Activated T-helper 1 cell treated with anti-CD3 and anti-CD28 coated beads, Interleukin-12 subunit alpha, Interleukin-12 subunit beta, Interleukin-2, Interleukin-4 antibody, amounts not matched to agents 30 ng/mL and 10 ng/mL and 1 ng/mL, durations not matched to agents 14 hours and 24 hours and 36 hours (primary cell): ENCODE data around the gene CHRNA5. TPM values are rescaled to one million over a fixed set of nuclear protein-coding genes. Genes with fewer than 3 reads are reported as not detected.

Source experiments
- DNase-seq: peaks from one replicate; pipeline ENCODE4 v3.0.0; 2021; ENCODE audit warnings: low spot score
- H3K27ac Mint-ChIP-seq: one replicate; pipeline ENCODE4 v1.8.0; 2021; ENCODE audit warnings: mild to moderate bottlenecking, mixed read lengths
- H3K27me3 Mint-ChIP-seq: one replicate; pipeline ENCODE4 v1.8.0; 2022; ENCODE audit warnings: mild to moderate bottlenecking, moderate library complexity, mixed read lengths; ENCODE audit not compliant: insufficient read depth
- H3K36me3 Mint-ChIP-seq: one replicate; pipeline ENCODE4 v1.8.0; 2021; ENCODE audit warnings: low read depth, mixed read lengths
- H3K4me1 Mint-ChIP-seq: one replicate; pipeline ENCODE4 v1.8.0; 2021; ENCODE audit warnings: low read depth, mixed read lengths
- H3K4me3 Mint-ChIP-seq: one replicate; pipeline ENCODE4 v1.8.0; 2021; ENCODE audit warnings: mild to moderate bottlenecking, moderate library complexity, mixed read lengths
- H3K9me3 Mint-ChIP-seq: one replicate; pipeline ENCODE4 v1.8.0; 2021; ENCODE audit warnings: mixed read lengths
- intact Hi-C: fragments of 100-400 bp; cut with micrococcal nuclease; formaldehyde crosslinking; loops from one replicate; pipeline ENCODE4 v1.15.1; 2024
- total RNA-seq: library from RNA; stranded (reverse); gene quantifications from 2 replicates; pipeline ENCODE4 v1.2.3, GENCODE V29; 2022

CHRNA5 gene
- total RNA-seq, 1 donor from 2014 or later, result 10.3 TPM

- H3K4me3 Mint-ChIP-seq, result no peak overlapping the region
- no peaks in the 10 kb centered on the region for H3K9me3 Mint-ChIP-seq
- DNase-seq, result no peak
- no peaks in the 10 kb centered on the region for H3K36me3 Mint-ChIP-seq
- intact Hi-C loops, result no loop called here
- H3K4me1 Mint-ChIP-seq, result no peaks in the 10 kb centered on the region
- H3K27me3 Mint-ChIP-seq, result peaks cover 31% of the 10 kb centered on the region
- no peak overlapping the region for H3K27ac Mint-ChIP-seq
Measured at GRCh38 chr15:78626381-78626995, 61.2 kb downstream of the CHRNA5 start.

- no peak overlapping the region for H3K4me3 Mint-ChIP-seq
- H3K36me3 Mint-ChIP-seq, result no peaks in the 10 kb centered on the region
- intact Hi-C loops, result no loop called here
- no peaks in the 10 kb centered on the region for H3K9me3 Mint-ChIP-seq
- no peak for DNase-seq
- no peak overlapping the region for H3K27ac Mint-ChIP-seq
- H3K27me3 Mint-ChIP-seq, result peaks cover 22% of the 10 kb centered on the region
- no peaks in the 10 kb centered on the region for H3K4me1 Mint-ChIP-seq
Measured at GRCh38 chr15:78627348-78627747, 62.0 kb downstream of the CHRNA5 start.

- intact Hi-C loops, result no loop called here
- Mint-ChIP-seq H3K4me3 (no peak overlapping the region), H3K27me3 (peaks cover 17% of the 10 kb centered on the region), H3K9me3 (no peaks in the 10 kb centered on the region), H3K4me1 (no peaks in the 10 kb centered on the region), H3K27ac (no peak overlapping the region), H3K36me3 (no peaks in the 10 kb centered on the region)
- no peak for DNase-seq
Measured at GRCh38 chr15:78628227-78628626, 62.9 kb downstream of the CHRNA5 start.

GRCh38 chr15:78629031-78629715 is 63.9 kb downstream of the CHRNA5 start:
- intact Hi-C loops, result no loop called here
- Mint-ChIP-seq H3K36me3 (no peaks in the 10 kb centered on the region), H3K4me3 (no peak overlapping the region), H3K27ac (no peak overlapping the region), H3K9me3 (no peaks in the 10 kb centered on the region), H3K4me1 (no peaks in the 10 kb centered on the region), H3K27me3 (peaks cover 9% of the 10 kb centered on the region)
- no peak for DNase-seq

- no peak overlapping the region for H3K27ac Mint-ChIP-seq
- H3K9me3 Mint-ChIP-seq, result no peaks in the 10 kb centered on the region
- H3K4me1 Mint-ChIP-seq, result no peaks in the 10 kb centered on the region
- DNase-seq, result no peak
- H3K36me3 Mint-ChIP-seq, result no peaks in the 10 kb centered on the region
- peaks cover 9% of the 10 kb centered on the region for H3K27me3 Mint-ChIP-seq
- no peak overlapping the region for H3K4me3 Mint-ChIP-seq
- intact Hi-C loops, result no loop called here
Measured at GRCh38 chr15:78629716-78630065, 64.4 kb downstream of the CHRNA5 start.

- Mint-ChIP-seq H3K9me3 (no peaks in the 10 kb centered on the region), H3K27me3 (peaks cover 9% of the 10 kb centered on the region), H3K36me3 (no peaks in the 10 kb centered on the region), H3K27ac (no peak overlapping the region), H3K4me3 (no peak overlapping the region), H3K4me1 (no peaks in the 10 kb centered on the region)
- intact Hi-C loops, result no loop called here
- no peak for DNase-seq
Measured at GRCh38 chr15:78630886-78631633, 65.7 kb downstream of the CHRNA5 start.

GRCh38 chr15:78633348-78633747 is 68.0 kb downstream of the CHRNA5 start:
- no peak overlapping the region for H3K4me3 Mint-ChIP-seq
- no peaks in the 10 kb centered on the region for H3K9me3 Mint-ChIP-seq
- no peaks in the 10 kb centered on the region for H3K4me1 Mint-ChIP-seq
- intact Hi-C loops, result no loop called here
- H3K36me3 Mint-ChIP-seq, result no peaks in the 10 kb centered on the region
- H3K27ac Mint-ChIP-seq, result no peak overlapping the region
- no peak for DNase-seq
- peaks cover 3% of the 10 kb centered on the region for H3K27me3 Mint-ChIP-seq

GRCh38 chr15:78634210-78635145 is 69.2 kb downstream of the CHRNA5 start:
- intact Hi-C loops, result no loop called here

GRCh38 chr15:78635346-78635745 is 70.0 kb downstream of the CHRNA5 start:
- Mint-ChIP-seq H3K4me3 (no peak overlapping the region), H3K4me1 (no peaks in the 10 kb centered on the region), H3K36me3 (no peaks in the 10 kb centered on the region), H3K9me3 (no peaks in the 10 kb centered on the region), H3K27ac (no peak overlapping the region), H3K27me3 (peaks cover 9% of the 10 kb centered on the region)
- DNase-seq, result no peak
- intact Hi-C loops, result no loop called here

More at GRCh38 chr15:78634210-78635145, 69.2 kb downstream of the CHRNA5 start:
- H3K4me1 Mint-ChIP-seq, result no peaks in the 10 kb centered on the region
- no peaks in the 10 kb centered on the region for H3K36me3 Mint-ChIP-seq
- H3K27me3 Mint-ChIP-seq, result peaks cover 4% of the 10 kb centered on the region
- H3K4me3 Mint-ChIP-seq, result no peak overlapping the region
- H3K9me3 Mint-ChIP-seq, result no peaks in the 10 kb centered on the region
- no peak for DNase-seq
- no peak overlapping the region for H3K27ac Mint-ChIP-seq

- intact Hi-C loops, result no loop called here
- Mint-ChIP-seq H3K27ac (no peak overlapping the region), H3K36me3 (no peaks in the 10 kb centered on the region), H3K27me3 (peaks cover 12% of the 10 kb centered on the region), H3K4me3 (no peak overlapping the region), H3K9me3 (no peaks in the 10 kb centered on the region), H3K4me1 (no peaks in the 10 kb centered on the region)
- no peak for DNase-seq
Measured at GRCh38 chr15:78636378-78636859, 71.1 kb downstream of the CHRNA5 start.

- Mint-ChIP-seq H3K27ac (no peak overlapping the region), H3K4me3 (no peak overlapping the region), H3K4me1 (no peaks in the 10 kb centered on the region), H3K36me3 (no peaks in the 10 kb centered on the region), H3K9me3 (no peaks in the 10 kb centered on the region), H3K27me3 (peaks cover 16% of the 10 kb centered on the region)
- no peak for DNase-seq
- intact Hi-C loops, result loop anchor here (1.0 kb wide), 1 partner anchor 71 kb away; no protein-coding TSS in a partner anchor
Measured at GRCh38 chr15:78637776-78638435, 72.6 kb downstream of the CHRNA5 start.
